HG03354 (cell line): ENCODE measurements around the gene PPP1R14B.

ENCODE experiments used
- ATAC-seq: cut with Tn5 transposase; IDR thresholded peaks from one replicate; pipeline ENCODE4 v1.9.1; 2021; ENCODE audit warnings: mild to moderate bottlenecking; ENCODE audit not compliant: unreplicated experiment, poor library complexity, severe bottlenecking

Gene PPP1R14B, protein sequence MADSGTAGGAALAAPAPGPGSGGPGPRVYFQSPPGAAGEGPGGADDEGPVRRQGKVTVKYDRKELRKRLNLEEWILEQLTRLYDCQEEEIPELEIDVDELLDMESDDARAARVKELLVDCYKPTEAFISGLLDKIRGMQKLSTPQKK

DNA sequence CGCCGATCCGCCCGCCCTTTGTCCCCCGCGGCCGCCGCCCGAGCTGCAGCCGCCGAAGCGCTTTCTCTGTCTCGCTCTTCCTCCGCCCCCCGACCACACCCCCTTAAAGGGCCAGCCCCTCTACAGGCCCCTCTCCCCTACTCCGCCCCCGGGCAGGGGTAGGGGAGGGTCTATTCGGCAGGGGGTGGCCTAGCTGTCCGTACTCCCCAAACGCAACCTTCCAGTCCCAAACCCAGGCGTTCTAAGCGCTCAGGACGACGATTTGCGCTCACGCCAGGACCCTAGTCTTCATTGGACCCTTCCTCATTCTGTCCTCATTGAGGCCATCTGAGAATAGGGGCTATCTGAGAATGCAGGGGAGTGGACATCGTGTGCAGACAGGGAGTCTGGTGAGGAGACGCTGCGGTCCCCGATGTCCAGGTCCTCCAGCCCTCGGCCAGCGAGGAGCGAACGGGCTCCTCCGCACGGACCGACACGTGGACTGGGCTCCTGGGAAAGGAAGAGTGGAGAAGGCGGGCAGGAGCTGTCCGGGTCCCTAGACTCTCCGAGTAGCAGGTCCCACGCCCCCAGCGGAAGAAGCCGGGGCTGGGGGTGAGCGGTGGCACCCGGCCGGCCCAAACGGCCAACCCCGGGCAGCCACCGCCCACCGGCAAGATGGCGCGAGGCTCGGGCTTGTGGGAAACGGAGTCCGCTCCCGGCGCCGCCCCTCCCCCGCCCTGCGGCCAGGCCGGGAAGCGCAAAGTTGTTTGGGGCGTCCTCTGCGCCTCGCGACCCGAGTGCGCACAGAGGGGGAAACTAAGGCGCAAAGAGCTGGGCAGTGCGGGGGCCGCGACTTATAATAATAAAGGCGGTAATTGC, at the start of gene PPP1R14B:
Gene PPP1R14B, minus strand, starts transcription at position 73 of the 858 bp plus-strand sequence. CDS start 270 bp downstream, outside the sequence.
- ATAC-seq, result peak; percentile 41

DNA sequence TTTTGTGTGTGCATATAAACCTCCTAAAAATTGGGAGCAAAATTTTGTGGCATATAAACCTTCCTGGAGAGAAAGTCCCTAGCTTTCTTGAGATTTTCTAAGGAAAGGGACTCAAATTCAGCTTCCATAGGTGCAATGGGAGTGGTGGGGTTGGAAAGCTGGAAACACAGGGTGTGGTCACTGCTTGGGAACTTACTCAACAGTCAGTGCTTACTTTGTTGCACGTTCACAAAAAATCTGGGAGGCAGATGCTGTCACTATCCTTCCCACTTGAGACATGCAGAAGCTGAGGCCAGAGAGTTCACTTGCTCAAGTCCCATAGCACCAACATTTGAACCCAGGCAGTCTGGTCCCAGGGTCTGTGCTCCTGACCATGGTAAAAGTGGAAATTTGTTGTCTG, 49.5 kb upstream of the PPP1R14B start:
- no peak for ATAC-seq

DNA sequence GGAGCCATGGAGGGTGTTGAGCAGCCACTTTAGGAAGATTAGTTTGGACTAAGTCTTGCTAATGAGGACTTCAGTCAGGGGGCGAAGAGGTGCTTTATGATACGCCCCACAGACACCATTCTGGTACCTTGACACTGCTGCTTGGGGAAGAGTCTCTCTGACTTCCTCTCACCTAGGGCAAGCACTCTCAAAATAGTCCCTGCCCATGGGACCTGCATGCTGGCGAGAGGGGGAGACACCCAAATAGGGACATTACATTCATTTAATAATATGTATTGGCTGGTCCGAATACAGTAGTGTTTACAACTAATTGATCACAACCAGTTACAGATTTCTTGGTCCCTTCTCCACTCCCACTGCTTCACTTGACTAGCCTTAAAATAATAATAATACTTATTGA, 49.0 kb upstream of the PPP1R14B start:
- no peak for ATAC-seq

DNA sequence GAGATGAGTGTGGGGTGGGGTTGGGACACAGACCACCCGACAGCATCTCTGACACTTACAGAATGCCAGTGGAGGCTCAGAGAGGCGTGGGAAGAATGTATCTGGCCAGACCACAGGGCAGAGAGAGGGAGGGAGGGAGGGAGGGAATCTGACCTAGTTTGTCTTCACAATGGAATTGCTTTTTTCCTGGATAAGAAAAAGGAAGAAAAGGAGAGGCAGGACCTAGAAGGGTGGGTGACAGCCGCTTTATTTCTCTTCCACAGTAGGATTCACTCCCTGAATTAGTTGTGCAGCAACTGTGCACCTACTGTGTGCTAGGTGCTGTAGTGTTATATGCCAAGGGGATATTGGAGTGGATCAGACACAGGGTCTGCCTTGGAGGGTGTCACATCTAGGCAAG, 48.0 kb upstream of the PPP1R14B start:
- ATAC-seq, result no peak

DNA sequence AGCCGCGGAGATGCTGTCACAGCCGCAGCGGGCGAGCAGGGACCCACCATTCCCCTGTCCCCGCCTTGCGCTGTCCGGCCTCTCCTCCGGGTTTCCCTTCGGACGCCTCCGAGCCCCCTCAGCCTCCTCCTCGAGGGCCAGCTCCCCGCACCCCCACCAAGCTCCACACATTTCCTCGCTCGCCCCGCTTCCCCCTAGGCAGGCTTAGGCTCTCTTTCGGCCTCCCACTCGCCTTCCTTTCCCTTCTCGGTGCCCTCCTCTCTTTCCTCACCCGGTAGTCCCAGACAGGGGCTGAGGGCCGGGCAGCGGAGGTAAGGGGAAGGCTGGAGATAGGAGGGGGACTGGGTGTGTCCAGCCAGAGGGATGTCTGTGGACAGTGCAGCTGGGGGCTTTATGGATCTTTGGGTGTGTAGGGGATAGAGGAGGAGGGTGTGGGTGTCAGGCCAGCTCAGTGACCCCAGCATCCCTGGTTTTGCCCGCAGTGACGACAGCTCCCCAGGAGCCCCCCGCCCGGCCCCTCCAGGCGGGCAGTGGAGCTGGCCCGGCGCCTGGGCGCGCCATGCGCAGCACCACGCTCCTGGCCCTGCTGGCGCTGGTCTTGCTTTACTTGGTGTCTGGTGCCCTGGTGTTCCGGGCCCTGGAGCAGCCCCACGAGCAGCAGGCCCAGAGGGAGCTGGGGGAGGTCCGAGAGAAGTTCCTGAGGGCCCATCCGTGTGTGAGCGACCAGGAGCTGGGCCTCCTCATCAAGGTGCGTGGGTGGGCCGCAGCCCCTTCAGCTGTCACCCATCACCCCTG, 45.9 kb upstream of the PPP1R14B start:
- ATAC-seq, result no peak

DNA sequence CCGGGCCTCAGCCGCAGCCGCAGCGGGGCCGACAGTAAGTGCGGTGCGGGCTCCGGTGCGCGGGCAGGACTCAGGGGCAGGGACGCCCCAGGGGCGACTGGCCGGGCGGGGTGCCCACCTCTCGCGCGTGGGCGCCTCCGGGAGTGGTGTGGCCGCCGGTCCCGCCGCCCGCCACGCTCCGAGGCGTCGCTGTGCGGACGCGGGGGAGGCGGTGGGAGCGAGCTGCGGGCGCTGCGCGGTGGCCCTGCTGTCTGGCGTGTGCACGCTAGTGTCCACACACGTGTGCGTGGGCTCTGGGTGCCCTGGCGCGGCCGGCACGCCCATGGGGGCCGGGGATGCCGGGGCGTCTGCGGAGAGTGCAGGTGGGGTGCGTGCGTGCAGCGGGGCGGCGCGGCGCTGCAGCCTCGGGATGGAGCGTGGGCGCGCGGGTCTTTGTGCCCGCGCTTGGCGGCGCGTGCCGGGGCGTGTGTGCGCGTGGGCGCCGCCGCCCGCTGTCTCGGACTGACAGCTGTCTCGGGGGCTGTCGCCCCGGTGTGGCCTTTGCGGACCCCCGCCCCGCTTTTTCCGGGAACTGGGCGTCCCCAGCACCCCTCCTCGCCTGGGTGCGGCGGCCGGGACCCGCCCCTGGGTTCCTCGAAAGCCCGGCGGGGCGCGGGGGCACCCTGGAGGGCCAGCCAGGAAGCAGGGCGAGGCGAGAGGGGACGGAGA, 45.2 kb upstream of the PPP1R14B start:
- ATAC-seq, result no peak

DNA sequence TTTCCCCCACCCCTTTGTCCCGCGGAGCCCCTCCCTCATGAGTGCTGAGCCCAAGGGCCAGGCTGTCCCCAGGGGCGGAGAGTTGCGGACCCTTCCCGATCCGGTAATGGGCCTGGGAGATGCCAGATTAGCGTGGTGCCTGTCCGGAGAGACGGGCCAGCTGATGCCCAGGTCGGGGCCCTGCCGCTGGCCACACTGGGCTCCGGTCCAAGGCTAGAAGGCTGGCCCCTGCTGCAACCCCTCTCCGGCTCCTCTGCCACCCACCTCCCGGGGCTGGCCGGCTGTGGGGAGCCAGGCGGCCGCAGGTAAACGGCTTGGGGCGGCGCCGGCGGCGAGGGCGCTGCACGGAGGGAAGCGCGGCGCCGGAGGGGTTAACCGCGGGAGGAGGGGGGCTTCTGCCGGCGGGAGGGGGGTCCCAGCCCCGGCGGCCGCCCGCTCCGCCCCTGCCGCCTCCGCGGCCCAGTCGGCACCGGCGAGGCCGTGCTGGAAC, 44.6 kb upstream of the PPP1R14B start, which contains the start of gene KCNK4:
Gene KCNK4, plus strand, starts transcription at position 41 of the 490 bp plus-strand sequence. CDS start 1,717 bp downstream, outside the sequence.
- no peak for ATAC-seq

DNA sequence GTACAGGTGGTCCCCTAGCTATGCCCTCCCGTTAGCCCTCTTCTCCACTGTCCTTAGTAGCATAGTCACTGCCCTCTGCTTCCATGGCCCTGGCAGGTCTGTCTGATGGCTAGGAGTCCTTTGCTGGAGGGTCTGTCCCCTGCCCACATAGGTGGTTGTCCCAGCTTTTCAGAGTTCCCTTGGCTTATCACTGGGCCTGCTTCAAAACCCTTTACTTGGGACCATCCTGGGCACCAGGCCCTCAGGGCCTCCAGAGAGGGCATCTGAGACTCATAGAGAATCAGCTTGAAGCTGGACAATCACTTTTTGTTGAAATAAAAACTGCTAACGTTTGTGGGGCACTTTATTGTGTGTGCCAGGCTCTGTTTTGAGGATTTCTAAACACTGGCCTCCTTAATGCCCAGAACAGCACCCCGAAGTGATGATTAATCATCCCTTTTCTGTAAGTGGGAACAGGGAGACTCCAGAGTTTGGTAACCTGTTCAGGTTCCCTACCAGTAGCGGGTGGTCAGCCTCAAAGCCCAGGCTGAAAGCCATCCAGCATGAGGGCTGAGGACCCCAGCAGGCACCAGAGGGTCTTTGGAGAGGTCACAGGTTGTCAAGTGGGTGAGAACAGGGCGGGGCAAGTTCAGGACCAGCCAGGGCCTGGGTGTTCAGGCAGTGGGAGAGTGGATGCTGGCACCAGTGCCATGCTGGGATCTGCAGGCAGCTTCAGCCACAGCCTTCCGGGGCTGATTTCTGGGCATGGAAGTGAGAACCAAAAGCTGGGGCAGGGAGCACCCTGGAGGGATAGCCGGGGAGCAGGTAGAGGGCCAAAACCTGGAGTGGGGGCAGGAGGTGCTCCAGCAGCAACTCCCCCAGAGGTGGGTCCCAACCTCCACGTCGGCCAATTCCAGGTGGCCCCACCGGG, 43.9 kb upstream of the PPP1R14B start:
- ATAC-seq, result no peak

DNA sequence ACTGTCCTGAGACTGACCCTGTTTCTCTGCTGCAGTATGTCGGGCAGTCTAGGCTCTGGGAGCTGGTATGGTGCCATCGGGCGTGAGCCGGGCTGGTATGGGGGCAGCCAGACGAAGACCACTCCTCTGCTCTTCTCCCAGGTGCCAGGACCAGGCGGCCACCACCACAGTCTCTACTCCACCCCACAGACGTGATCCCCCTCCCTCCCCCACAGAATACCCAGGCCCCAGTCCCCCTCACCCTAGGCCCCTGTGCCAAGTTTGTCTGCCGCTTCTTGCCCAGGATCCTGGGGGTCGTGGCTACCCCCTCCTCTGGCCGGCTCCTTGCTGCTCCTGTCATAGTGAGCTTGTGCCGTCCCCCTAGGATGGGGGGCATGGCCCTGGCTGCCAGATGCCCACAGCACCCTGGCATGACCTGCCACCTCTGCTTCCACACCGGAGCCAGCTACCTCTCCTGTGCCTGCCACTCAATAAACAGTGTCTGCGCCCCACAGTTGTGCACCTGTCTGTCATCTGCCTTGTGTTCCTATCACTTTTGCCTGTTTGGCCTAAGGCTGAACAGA, 42.3 kb upstream of the PPP1R14B start:
- no peak for ATAC-seq

DNA sequence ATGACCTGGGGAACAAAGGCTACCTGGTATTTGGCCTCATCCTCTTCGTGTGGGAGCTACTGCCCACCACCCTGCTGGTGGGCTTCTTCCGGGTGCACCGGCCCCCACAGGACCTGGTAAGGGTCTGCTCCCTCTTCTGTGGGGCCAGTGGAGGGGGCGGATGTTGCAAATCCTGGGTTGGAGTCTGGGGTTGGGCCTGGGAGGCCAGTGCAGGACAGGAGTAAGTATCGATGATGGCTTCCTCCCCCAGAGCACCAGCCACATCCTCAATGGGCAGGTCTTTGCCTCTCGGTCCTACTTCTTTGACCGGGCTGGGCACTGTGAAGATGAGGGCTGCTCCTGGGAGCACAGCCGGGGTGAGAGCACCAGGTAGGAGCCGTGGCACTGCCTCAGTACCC, 41.6 kb upstream of the PPP1R14B start:
- ATAC-seq, result no peak

DNA sequence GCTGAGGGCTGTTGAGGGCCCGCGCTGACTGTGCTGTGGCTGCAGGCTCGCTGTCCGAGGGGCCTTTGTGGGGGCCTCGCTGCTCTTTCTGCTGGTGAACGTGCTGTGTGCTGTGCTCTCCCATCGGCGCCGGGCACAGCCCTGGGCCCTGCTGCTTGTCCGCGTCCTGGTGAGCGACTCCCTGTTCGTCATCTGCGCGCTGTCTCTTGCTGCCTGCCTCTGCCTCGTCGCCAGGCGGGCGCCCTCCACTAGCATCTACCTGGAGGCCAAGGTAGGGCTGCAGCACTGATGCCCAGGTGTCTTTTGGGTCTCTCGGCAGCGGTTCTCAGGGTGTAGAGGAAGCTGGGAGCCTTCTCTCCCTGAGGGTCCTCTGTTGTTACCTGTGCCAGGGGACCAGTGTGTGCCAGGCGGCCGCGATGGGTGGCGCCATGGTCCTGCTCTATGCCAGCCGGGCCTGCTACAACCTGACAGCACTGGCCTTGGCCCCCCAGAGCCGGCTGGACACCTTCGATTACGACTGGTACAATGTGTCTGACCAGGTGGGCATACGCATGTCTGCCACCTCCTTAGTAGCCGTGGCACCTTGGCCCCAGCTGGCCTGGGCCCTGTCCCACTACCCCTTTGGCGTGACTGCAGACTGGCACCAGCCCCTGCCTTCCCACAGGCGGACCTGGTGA, 41.1 kb upstream of the PPP1R14B start:
- ATAC-seq, result no peak

DNA sequence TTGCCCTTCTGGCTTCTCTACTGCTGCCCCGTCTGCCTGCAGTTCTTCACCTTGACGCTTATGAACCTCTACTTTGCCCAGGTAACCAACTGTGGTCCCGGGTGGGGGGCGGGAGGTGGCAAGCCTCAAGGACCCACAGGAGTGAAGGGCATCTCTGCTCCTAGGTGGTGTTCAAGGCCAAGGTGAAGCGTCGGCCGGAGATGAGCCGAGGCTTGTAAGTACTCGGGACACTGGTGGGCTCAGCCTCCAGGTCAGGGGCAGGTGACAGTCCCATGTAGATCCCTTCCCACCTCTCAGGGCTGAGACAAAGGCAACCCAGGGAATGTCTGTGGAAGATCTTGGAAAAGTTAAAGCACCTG, 40.0 kb upstream of the PPP1R14B start:
- ATAC-seq, result no peak

DNA sequence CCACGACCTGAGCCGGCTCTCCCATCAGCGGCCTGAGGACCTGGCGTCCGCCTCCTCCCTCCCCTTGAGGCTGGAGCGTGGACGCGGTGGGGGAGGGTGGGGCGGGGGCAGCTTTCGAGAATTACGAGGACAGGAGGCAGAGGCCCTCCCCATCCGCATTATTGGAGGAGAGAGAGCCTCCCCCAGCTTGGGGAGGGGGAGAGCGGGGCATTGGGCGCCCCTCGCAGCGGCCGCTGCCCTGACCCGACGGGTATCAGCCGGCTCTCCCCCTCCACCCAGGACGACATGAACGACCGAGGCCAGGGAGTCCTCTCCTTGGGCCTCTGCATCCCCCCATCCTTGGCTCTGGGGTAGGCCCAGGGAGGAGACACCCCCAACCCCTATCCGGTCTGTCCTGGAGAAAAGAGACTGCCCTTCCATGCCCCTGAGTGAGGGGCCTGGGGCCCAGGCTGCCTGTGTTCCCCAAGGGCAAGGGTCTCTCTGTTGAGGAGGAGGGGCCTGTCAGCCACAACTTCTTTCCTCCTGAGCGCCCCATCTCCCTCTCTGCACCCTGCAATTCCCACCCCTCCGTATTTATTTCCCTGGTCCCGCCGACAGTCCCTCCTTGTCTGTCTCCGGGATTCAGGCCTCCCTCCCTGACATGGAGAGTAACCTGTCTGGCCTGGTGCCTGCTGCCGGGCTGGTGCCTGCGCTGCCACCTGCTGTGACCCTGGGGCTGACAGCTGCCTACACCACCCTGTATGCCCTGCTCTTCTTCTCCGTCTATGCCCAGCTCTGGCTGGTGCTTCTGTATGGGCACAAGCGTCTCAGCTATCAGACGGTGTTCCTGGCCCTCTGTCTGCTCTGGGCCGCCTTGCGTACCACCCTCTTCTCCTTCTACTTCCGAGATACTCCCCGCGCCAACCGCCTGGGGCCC, 39.4 kb upstream of the PPP1R14B start:
- no peak for ATAC-seq

DNA sequence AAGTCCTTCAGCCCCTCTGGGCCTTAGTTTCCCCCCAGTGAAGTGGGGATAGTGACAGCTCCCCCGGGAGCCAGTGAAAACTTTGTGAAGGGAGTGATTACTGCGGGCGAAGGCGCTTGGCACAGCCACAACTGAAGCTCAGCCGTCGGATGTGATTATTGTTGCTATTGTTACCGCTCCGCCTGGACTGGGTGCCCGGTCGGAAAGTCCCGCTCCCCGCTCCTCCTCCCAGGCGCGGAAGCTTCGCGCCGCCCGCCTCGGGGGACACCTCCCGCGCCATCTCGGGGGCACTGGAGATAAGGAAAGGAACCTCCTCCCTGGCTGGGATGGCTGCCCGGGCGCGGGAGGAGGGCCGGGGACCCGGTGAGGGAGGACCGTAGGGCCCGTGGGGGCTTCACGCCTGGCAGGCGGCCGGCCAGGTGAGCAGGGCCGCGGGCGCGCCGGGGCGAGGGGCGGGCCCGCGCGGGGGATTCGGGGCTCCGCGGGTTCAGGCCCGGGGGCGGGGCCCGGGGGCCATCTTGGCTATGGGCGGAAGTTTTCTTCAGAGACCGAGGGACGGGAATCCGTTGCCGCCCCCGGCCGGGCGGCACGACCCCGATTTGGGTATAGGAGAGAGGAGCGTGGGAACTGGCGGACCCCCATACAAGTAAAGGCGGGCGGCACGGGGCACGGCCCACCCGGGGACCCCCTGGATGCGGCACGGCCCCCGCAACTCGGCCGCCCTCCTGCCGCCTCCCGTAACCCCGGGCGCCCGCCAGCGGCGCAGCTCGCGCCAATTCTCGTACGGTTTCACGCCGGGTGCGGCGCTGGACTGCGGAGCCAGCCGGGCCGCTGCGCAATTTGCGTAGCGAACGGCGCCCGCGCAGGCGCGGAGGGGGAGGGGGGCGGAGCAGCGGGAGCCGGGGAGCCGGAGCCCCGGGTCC, 38.5 kb upstream of the PPP1R14B start, which contains the start of gene GPR137:
Gene GPR137, plus strand, starts transcription at position 887 of the 923 bp plus-strand sequence. CDS start 677 bp downstream, outside the sequence.
- peak; percentile 62 for ATAC-seq

DNA sequence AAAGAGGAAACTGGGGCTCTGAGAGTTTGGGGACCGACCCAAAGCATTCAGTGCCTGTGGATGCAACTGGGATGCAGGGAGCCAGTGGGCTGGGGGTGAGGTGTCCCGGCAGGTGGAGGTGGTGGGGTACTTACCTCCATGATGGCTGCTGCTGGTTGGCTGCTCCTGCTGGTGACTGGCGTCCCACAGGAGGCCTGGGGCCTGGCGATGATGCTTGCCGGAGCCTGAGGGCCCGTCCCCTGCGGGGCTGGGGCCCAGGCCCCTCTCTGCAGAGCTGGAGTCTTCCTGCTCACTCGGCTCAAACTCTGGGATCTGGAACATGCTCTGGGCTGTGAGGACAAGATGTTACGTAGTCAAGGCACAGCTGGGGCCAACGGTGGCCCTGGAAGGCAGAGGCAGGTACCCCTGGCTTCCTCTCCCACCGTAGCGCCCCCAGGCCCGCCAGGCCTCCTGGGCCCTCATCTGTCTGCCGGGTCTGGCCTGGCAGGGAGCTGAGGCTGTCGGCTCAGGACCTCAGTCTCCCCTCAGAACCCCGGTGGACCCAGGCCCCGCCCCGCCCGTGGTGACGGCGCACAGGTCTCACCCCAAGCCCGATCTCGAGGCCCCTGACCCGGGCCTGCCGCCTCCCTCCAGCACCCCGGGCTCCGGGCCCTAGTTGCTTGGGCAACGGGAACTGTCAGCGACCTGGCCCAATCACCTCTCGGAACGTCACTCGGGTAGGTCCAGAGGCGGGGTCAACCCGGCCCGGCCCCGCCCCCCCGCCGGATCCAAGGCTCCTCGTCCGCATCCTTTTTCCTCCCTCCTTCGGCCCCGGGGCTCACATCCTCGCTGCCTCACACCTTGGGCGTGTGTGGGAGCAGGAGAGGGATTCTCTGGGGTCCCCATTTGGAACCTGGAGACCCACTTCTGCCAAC, 37.6 kb upstream of the PPP1R14B start, which contains the start of gene BAD:
Gene BAD, minus strand, starts transcription at position 618 of the 914 bp plus-strand sequence. Its CDS starts 297 bp downstream, at position 321.
- ATAC-seq, result peak; percentile 74
